K562 (cell line): ENCODE data around the gene MUCL3. TPM values are rescaled to one million over a fixed set of nuclear protein-coding genes. Genes with fewer than 3 reads are reported as not detected.

ENCODE experiments used
- BRD4 ChIP-seq: fragments of 200-600 bp; sonication (generic); IDR thresholded peaks from 2 replicates; pipeline ENCODE4 v1.6.1; 2017; ENCODE audit warnings: inconsistent platforms
- DACH1 ChIP-seq: fragments of 450-650 bp; IDR thresholded peaks from 2 replicates; pipeline ENCODE4 v1.6.1; 2018; ENCODE audit not compliant: partially characterized antibody
- FIP1L1 ChIP-seq: fragments of 200-400 bp; formaldehyde crosslinking; IDR thresholded peaks from 2 replicates; pipeline ENCODE4 v1.6.1; 2018; ENCODE audit warnings: mild to moderate bottlenecking, low read depth, low read length; ENCODE audit not compliant: poor library complexity, severe bottlenecking
- GABPA ChIP-seq: fragments of 200-800 bp; sonication (Bioruptor generic); conservative IDR thresholded peaks from 2 replicates; pipeline ENCODE4 v1.6.1; 2016; ENCODE audit warnings: low read depth, missing genetic modification characterization, missing compliant biosample characterization
- HDAC8 ChIP-seq: fragments of 450-650 bp; IDR thresholded peaks from 2 replicates; pipeline ENCODE4 v1.6.1; 2016; ENCODE audit warnings: mild to moderate bottlenecking, missing genetic modification characterization, moderate library complexity, missing compliant biosample characterization
- JUND ChIP-seq, 2 experiments: IDR thresholded peaks; 2 replicates in 1 of 2; 3 replicates in 1 of 2; pipeline ENCODE4 v1.6.1; 2011; ENCODE audit warnings: borderline replicate concordance in 2 of 2, low read depth in 2 of 2, low read length in 2 of 2, improper control_type of control experiment in 1 of 2, missing biosample characterization in 1 of 2, missing genetic modification characterization in 1 of 2, missing genetic modification reagents in 1 of 2
- KDM5B ChIP-seq: fragments of 200-600 bp; sonication (generic); IDR thresholded peaks from 2 replicates; pipeline ENCODE4 v1.6.1; 2012; ENCODE audit warnings: low read depth, mild to moderate bottlenecking, moderate library complexity, low read length, control low read depth, inconsistent platforms; ENCODE audit not compliant: insufficient replicate concordance
- NCOA1 ChIP-seq: fragments of 450-650 bp; IDR thresholded peaks from 2 replicates; pipeline ENCODE4 v1.6.1; 2016; ENCODE audit warnings: low read depth
- NR2C1 ChIP-seq, 2 experiments: fragments of 450-650 bp; IDR thresholded peaks; 2 replicates each; pipeline ENCODE4 v1.6.1; 2017; ENCODE audit warnings: mild to moderate bottlenecking in 2 of 2, antibody characterized with exemption in 1 of 2, inconsistent platforms in 1 of 2, missing compliant biosample characterization in 1 of 2, missing genetic modification characterization in 1 of 2
- RNF2 ChIP-seq: sonication (generic); IDR thresholded peaks from 2 replicates; pipeline ENCODE4 v1.6.1; 2016
- SMARCA5 ChIP-seq: fragments of 450-650 bp; IDR thresholded peaks from 2 replicates; pipeline ENCODE4 v1.6.1; 2016
- SUPT5H ChIP-seq: fragments of 450-650 bp; IDR thresholded peaks from 2 replicates; pipeline ENCODE4 v1.6.1; 2016
- TCF7 ChIP-seq: sonication (generic); IDR thresholded peaks from 2 replicates; pipeline ENCODE4 v1.6.1; 2016; ENCODE audit warnings: antibody characterized with exemption, borderline replicate concordance
- ZNF431 ChIP-seq: sonication (generic); formaldehyde crosslinking; IDR thresholded peaks from 2 replicates; pipeline ENCODE4 v1.8.0; 2022; ENCODE audit warnings: mild to moderate bottlenecking, missing genetic modification reagents
- ZZZ3 ChIP-seq: fragments of 450-650 bp; IDR thresholded peaks from 2 replicates; pipeline ENCODE4 v1.6.1; 2016; ENCODE audit warnings: antibody characterized with exemption, mild to moderate bottlenecking, moderate library complexity
- polyA plus RNA-seq, 8 experiments: library from polyadenylated mRNA; depleted of rRNA in 4 of 8; stranded (reverse) in 5 of 8; unstranded in 3 of 8; fragments of >200 nt; fragmentation: Nextera tagmentation in 2 of 8; fragmentation: Illumina TruSeq in 1 of 8; extraction: Ambion mirVana in 2 of 8; extraction: Trizol in 1 of 8; gene quantifications; 2 replicates each; pipeline versions ENCODE4 v1.2.1 to v1.2.3, GENCODE V29; 2011 to 2014; ENCODE audit warnings: inconsistent platforms in 1 of 8, missing spikeins in 1 of 8
- total RNA-seq, 7 experiments: library from RNA; depleted of rRNA in 6 of 7; stranded (reverse); fragments of >200 nt in 6 of 7; fragmentation: Illumina TruSeq in 2 of 7; extraction: Trizol in 2 of 7; gene quantifications; 2 replicates each; pipeline versions ENCODE4 v1.2.1 to v1.2.3, GENCODE V29; 2011 to 2021; ENCODE audit warnings: low replicate concordance in 1 of 7
- TF ChIP-seq, protein P1 (sequence below): sonication (generic); formaldehyde crosslinking; IDR thresholded peaks from 2 replicates; pipeline ENCODE4 v1.8.1; 2023; ENCODE audit warnings: mild to moderate bottlenecking, missing genetic modification reagents
- TF ChIP-seq, protein P2 (sequence below): conservative IDR thresholded peaks from 2 replicates; pipeline ENCODE4 v1.6.1; 2011; ENCODE audit warnings: low read depth, mild to moderate bottlenecking, low read length; ENCODE audit not compliant: control insufficient read depth
- TF ChIP-seq, protein P3 (sequence below): fragments of 250-450 bp; sonication (Bioruptor Pico); IDR thresholded peaks from 2 replicates; pipeline ENCODE4 v1.4.0; 2020
- TF ChIP-seq, protein P4 (sequence below): fragments of 250-450 bp; sonication (Bioruptor Pico); IDR thresholded peaks from 2 replicates; pipeline ENCODE4 v1.4.0; 2020; ENCODE audit warnings: mild to moderate bottlenecking
- TF ChIP-seq, protein P5 (sequence below): fragments of 450-650 bp; conservative IDR thresholded peaks from 2 replicates; pipeline ENCODE4 v1.6.1; 2016; ENCODE audit warnings: missing genetic modification characterization, low read depth, mild to moderate bottlenecking, missing compliant biosample characterization, moderate library complexity

MUCL3 gene
- total and polyA plus RNA-seq, 9 of the 15 experiments (the other 6 are each of a cell fraction or from before 2014, with no cell fraction given), result 0.07 TPM; not detected in 8

DNA sequence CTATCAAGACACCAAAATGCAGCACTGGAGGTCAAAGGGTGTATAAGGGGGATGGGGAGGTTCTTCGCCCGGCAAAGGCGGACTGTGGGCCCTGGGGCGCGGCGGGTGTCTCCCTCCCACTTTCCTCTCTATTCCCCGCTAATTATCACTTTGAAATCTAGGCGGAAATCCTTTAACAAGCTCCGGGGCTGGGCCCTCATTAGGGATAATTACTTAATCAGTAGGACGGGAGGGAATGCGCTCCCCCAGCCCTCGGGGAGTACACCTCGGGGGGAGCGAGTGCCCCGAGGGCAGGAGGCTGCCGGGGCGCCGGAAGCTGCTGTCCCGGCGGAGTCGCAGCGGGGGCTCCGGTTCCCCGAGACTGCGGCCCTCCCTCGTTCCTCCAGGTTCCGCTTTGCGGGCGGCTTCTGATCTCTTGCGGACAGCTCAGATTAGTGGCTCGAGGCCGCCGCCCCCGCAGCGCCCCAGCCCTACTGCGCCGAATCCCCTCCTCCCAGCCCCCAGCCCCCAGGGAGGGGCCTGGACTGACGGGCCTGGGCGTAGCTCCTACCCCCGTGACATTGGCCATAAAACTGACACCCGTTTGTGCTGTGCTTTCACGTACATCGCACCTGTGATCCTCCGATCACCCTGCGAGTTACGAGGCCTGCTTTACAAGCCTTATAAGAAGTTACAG, 14.7 kb downstream of the MUCL3 start (continued):
- TF ChIP-seq, protein P1, sequence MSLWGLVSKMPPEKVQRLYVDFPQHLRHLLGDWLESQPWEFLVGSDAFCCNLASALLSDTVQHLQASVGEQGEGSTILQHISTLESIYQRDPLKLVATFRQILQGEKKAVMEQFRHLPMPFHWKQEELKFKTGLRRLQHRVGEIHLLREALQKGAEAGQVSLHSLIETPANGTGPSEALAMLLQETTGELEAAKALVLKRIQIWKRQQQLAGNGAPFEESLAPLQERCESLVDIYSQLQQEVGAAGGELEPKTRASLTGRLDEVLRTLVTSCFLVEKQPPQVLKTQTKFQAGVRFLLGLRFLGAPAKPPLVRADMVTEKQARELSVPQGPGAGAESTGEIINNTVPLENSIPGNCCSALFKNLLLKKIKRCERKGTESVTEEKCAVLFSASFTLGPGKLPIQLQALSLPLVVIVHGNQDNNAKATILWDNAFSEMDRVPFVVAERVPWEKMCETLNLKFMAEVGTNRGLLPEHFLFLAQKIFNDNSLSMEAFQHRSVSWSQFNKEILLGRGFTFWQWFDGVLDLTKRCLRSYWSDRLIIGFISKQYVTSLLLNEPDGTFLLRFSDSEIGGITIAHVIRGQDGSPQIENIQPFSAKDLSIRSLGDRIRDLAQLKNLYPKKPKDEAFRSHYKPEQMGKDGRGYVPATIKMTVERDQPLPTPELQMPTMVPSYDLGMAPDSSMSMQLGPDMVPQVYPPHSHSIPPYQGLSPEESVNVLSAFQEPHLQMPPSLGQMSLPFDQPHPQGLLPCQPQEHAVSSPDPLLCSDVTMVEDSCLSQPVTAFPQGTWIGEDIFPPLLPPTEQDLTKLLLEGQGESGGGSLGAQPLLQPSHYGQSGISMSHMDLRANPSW (CRISPR knock-in tag), result no peak
- TF ChIP-seq, protein P2, sequence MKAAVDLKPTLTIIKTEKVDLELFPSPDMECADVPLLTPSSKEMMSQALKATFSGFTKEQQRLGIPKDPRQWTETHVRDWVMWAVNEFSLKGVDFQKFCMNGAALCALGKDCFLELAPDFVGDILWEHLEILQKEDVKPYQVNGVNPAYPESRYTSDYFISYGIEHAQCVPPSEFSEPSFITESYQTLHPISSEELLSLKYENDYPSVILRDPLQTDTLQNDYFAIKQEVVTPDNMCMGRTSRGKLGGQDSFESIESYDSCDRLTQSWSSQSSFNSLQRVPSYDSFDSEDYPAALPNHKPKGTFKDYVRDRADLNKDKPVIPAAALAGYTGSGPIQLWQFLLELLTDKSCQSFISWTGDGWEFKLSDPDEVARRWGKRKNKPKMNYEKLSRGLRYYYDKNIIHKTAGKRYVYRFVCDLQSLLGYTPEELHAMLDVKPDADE, result 0 out of 2 replicates have a peak, but pooled peaks have one; percentile 37
- TF ChIP-seq GABPA (tag) (peak; percentile 96), NCOA1 (peak; percentile 97), ZZZ3 (no peak), HDAC8 (tag) (0 out of 2 replicates have a peak, but pooled peaks have one; percentile 25), RNF2 (peak; percentile 89), DACH1 (no peak), FIP1L1 (peak; percentile 66), NR2C1 (IDR thresholded peaks at IDR 0.05) (peak; percentile 44; the same call in 1 of the 2 replicates), NR2C1 (tag; IDR thresholded peaks at IDR 0.05) (peak; percentile 31; the same call in 1 of the 2 replicates), SUPT5H (peak; percentile 64), SMARCA5 (no peak; the same call in 1 of the 2 replicates), ZNF431 (CRISPR knock-in tag) (no peak), BRD4 (peak; percentile 77; the same call in 1 of the 2 replicates), JUND (IDR thresholded peaks at IDR 0.05; ENCODE audit: borderline replicate concordance, low read depth, low read length) (peak; percentile 68), JUND (tag; IDR thresholded peaks at IDR 0.05; ENCODE audit: borderline replicate concordance, low read depth, low read length) (no peak; the same call in 2 of the 3 replicates), TCF7 (peak; percentile 89), KDM5B (peak; percentile 65)
- TF ChIP-seq, protein P3, sequence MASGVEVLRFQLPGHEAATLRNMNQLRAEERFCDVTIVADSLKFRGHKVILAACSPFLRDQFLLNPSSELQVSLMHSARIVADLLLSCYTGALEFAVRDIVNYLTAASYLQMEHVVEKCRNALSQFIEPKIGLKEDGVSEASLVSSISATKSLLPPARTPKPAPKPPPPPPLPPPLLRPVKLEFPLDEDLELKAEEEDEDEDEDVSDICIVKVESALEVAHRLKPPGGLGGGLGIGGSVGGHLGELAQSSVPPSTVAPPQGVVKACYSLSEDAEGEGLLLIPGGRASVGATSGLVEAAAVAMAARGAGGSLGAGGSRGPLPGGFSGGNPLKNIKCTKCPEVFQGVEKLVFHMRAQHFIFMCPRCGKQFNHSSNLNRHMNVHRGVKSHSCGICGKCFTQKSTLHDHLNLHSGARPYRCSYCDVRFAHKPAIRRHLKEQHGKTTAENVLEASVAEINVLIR (CRISPR knock-in tag), result no peak
- TF ChIP-seq, protein P4, sequence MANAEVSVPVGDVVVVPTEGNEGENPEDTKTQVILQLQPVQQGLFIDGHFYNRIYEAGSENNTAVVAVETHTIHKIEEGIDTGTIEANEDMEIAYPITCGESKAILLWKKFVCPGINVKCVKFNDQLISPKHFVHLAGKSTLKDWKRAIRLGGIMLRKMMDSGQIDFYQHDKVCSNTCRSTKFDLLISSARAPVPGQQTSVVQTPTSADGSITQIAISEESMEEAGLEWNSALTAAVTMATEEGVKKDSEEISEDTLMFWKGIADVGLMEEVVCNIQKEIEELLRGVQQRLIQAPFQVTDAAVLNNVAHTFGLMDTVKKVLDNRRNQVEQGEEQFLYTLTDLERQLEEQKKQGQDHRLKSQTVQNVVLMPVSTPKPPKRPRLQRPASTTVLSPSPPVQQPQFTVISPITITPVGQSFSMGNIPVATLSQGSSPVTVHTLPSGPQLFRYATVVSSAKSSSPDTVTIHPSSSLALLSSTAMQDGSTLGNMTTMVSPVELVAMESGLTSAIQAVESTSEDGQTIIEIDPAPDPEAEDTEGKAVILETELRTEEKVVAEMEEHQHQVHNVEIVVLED (CRISPR knock-in tag), result no peak
- TF ChIP-seq, protein P5, sequence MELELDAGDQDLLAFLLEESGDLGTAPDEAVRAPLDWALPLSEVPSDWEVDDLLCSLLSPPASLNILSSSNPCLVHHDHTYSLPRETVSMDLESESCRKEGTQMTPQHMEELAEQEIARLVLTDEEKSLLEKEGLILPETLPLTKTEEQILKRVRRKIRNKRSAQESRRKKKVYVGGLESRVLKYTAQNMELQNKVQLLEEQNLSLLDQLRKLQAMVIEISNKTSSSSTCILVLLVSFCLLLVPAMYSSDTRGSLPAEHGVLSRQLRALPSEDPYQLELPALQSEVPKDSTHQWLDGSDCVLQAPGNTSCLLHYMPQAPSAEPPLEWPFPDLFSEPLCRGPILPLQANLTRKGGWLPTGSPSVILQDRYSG (tag), result no peak
